NCI-H345 treated with DMSO at 0.1 percent for 48 hours (cell line): ENCODE data around the gene DAG1.
A peak's percentile ranks its signal among the peaks of the same experiment; 100 is the strongest.

Source experiments
- DNase-seq: peaks from one replicate; lab custom pipeline; 2025; ENCODE audit not compliant: unreplicated experiment; lab: John Stamatoyannopoulos, UW

DAG1 gene

DNA sequence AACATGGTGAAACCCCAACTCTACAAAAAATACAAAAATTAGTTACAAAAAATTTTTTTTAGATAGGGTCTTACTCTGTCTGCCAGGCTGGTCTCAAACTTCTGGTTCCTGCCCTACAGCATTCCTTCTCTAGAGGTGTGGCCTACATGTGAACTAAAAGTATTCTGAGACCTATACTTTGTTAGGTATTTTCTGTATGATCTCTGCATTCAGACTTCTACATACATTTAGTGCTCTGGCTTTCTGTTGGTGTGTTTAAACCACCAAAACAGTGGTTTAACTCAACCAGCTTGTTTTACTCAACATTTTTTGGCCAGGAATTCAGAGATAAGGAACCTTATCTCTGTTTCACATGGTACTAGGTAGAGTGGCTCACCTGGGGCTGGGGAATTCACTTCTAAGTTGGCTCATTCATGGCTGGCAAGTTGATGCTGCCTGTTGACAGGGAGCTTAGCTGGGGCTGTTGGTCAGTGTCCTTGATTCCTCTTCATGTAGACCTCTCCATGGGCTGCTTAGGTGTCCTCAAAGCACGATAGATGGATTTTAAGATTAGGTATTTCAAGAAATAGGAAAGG lies 42.8 kb downstream of the DAG1 start:
- DNase-seq = no peak

GRCh38 chr3:49513494-49514124 lies 43.5 kb downstream of the DAG1 start:
- no peak for DNase-seq

DNA sequence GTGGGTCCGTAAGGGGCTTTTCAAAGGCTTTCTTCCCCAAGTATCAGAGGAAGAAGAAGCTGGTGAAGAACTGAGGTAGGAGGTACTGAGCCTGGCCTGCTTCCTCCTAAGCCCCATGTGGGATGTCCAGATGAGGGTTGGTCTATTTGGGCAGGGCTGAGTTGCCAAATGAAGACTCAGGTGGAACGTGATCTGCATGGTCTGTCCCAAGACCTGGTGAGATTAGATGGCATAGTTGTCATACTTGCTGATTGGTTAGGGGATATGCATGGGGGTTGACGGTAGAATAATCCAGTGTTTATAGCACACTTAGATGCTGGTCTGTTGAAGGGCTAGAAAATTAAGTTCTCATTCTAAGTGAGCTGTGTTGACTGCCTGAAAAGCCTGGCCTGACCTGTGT lies 47.9 kb downstream of the DAG1 start:
- DNase-seq = no peak

DNA sequence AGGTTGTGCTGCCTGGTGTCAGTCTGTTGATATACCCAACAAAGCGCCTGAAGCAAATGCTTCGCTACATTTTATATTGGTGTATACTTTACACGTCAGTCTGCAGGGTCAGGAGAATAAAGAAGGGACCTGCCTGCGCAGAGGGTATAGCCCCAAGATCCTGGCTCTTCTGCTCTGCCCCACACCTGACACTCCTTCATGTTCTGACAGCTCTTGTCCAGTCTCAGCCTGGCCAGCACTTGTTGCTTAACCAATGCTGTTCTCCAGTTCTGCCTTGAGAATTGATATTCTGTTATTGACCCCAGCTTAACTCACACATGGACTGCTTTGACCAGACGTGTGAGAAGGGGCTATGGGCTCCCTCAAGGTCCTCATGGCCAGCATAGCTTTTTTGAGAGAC lies 48.4 kb downstream of the DAG1 start:
- no peak for DNase-seq

- no peak for DNase-seq
Observed at GRCh38 chr3:49519296-49519695, 49.2 kb downstream of the DAG1 start.

DNA sequence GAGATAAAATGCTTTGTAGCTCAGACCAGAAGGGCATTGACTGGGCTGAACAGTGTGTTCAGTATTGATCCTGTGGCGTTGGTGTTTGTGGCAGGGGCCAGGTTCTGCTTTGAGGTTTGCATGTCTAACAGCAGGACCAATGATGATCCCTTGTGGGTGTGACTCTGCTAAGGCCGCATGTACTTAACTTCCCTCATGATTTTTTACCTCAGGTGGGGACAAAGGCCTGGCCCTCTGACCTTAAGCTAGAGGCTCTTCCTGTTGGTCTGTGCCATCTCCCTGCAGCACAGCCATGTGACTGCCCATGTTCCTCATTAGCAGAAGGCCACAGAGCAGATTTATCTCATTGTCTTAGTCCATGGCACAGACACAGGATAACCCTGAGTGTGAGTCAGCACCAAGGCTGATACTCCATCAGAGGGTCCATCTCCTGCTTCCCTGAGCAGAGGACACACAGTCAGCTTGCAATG lies 49.9 kb downstream of the DAG1 start:
- DNase-seq = no peak

DNA sequence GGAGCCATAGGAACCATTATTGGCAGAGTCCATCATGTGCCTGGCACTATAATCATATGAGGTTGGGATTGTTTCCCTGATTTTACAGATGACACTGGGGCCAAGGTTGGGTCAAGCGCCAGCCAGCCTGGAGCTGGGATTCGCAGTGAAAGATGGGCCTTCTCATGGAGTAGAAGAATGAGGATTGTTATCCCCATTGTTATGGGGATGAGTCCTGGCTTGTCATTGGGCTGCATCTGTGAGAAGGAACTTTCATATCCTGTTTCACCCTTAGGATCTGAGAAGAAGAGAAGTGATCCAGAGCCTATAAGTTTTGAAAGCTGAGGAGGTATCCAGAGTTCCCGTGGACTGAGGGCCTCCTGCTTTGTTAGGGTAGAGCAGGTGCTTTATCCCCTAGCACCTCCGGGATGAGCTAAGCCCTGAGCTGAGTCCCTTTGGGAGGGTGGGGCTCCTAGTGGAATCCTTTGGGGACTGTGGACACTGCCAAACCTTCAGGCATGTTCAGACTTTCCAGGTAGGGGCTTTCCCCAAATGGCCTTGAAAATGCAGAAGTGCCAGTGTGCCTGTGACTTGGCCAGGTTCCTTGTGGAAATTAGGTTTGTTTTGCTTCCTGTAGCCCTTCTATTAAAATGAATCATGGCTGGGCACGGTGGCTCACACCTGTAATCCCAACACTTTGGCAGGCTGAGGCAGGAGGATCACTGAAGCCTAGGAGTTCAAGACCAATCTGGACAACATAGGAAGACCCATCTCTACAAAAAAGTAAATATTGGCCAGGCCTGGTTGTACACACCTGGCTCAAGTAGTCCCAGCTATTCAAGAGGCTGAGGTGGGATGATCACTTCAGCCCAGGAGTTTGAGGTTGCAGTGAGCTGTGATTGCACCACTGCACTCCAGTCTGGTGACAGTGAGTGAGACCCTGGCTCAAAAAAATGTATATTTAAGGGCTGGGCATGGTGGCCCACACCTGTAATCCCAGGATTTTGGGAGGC lies 54.0 kb downstream of the DAG1 start:
- no peak for DNase-seq

GRCh38 chr3:49529567-49529966 lies 59.5 kb downstream of the DAG1 start:
- DNase-seq = no peak

DNA sequence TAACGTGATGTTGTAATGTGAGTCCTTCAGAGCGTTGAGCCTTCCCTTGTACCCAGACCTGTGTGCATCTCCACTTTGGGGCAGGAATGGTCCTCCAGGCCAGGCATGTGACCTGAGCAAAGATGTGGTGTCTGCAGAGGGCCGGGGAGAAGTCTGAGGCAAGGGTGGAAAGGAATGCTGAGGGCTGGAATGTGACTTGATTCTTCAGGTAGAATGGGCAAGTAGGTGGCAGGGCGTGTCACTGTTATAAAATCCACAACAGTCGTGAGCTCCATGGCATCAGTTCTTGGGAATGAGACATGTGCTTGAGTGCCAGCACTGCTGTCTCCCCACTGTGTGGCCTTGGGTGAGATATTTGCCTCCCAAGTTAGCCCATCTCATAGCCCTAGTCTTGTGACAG lies 60.2 kb downstream of the DAG1 start:
- DNase-seq = no peak

DNA sequence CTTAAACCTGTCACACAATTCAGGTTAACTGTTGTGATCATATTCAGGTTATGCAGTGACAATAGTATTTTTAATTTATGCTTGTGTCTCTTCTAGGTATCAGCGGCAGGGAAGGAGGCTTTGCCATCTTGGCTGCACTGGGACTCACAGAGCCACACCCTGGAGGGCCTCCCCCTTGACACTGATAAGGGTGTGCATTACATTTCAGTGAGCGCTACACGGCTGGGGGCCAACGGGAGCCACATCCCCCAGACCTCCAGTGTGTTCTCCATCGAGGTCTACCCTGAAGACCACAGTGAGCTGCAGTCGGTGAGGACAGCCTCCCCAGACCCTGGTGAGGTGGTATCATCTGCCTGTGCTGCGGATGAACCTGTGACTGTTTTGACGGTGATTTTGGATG lies 60.6 kb downstream of the DAG1 start:
- DNase-seq = no peak

DNA sequence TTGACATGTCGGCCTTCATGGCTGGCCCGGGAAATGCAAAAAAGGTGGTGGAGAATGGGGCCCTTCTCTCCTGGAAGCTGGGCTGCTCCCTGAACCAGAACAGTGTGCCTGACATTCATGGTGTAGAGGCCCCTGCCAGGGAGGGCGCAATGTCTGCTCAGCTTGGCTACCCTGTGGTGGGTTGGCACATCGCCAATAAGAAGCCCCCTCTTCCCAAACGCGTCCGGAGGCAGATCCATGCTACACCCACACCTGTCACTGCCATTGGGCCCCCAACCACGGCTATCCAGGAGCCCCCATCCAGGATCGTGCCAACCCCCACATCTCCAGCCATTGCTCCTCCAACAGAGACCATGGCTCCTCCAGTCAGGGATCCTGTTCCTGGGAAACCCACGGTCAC lies 61.2 kb downstream of the DAG1 start:
- DNase-seq = no peak

DNA sequence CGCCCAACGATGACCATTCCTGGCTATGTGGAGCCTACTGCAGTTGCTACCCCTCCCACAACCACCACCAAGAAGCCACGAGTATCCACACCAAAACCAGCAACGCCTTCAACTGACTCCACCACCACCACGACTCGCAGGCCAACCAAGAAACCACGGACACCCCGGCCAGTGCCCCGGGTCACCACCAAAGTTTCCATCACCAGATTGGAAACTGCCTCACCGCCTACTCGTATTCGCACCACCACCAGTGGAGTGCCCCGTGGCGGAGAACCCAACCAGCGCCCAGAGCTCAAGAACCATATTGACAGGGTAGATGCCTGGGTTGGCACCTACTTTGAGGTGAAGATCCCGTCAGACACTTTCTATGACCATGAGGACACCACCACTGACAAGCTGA lies 61.6 kb downstream of the DAG1 start:
- DNase-seq = no peak

DNA sequence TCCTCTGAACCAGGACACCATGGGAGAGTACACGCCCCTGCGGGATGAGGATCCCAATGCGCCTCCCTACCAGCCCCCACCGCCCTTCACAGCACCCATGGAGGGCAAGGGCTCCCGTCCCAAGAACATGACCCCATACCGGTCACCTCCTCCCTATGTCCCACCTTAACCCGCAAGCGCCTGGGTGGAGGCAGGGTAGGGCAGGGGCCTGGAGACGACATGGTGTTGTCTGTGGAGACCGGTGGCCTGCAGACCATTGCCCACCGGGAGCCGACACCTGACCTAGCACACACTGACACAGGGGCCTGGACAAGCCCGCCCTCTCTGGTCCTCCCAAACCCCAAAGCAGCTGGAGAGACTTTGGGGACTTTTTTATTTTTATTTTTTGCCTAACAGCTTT lies 63.0 kb downstream of the DAG1 start:
- no peak for DNase-seq

DNA sequence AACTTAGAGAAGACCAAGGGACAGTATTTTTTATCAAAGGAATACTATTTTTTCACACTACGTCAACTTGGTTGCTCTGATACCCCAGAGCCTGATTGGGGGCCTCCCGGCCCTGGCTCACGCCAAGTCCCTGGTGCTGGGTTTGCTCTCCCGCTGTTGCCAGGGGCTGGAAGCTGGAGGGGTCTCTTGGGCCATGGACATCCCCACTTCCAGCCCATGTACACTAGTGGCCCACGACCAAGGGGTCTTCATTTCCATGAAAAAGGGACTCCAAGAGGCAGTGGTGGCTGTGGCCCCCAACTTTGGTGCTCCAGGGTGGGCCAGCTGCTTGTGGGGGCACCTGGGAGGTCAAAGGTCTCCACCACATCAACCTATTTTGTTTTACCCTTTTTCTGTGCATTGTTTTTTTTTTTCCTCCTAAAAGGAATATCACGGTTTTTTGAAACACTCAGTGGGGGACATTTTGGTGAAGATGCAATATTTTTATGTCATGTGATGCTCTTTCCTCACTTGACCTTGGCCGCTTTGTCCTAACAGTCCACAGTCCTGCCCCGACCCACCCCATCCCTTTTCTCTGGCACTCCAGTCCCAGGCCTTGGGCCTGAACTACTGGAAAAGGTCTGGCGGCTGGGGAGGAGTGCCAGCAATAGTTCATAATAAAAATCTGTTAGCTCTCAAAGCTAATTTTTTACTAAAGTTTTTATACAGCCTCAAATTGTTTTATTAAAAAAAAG lies 63.9 kb downstream of the DAG1 start:
- no peak for DNase-seq

- no peak for DNase-seq
Observed at GRCh38 chr3:49534581-49535441, 64.7 kb downstream of the DAG1 start.

DNA sequence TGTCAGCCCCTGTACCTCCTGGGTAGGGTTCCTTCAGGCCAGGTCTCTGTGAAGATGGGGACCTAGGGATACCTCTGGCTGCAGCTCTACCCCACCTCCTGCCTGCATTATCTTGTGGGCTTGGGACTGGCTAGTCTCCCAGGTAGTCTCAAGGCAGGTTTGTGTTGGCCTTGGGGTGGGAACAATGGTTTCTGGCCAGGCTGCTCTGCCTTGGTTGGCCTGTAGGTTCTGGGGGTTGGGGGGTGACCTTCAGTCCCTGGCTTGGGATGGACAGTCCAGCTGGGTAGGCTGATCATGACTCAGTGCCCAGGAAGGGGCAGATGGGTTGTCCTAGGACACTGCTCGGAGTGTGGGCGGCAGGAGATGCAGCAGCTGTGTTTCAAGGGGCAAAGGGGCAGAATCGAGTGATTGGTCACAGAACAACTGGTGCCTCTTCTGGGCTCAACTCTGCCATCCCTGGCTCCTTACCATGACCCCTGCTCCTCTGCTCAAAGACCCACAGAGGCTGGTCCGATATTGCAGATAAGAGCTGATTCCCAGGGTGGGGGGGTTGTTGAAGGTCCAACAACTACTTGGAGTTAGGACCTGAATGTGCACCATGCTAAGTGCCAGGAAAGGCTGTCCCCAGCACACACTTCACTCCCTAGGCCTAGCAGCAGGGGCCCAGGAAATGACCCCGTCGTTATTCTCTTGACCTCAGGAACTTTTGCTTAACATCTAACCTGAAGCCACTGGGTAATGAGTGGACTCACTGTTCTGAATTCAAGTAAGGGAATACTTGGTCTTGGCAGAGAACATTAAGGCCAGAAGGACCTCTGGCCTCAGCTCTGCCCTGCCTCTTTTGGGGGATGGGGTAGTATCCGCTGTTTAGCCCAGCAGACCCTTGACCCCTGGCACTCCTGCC lies 66.2 kb downstream of the DAG1 start:
- DNase-seq = no peak

DNA sequence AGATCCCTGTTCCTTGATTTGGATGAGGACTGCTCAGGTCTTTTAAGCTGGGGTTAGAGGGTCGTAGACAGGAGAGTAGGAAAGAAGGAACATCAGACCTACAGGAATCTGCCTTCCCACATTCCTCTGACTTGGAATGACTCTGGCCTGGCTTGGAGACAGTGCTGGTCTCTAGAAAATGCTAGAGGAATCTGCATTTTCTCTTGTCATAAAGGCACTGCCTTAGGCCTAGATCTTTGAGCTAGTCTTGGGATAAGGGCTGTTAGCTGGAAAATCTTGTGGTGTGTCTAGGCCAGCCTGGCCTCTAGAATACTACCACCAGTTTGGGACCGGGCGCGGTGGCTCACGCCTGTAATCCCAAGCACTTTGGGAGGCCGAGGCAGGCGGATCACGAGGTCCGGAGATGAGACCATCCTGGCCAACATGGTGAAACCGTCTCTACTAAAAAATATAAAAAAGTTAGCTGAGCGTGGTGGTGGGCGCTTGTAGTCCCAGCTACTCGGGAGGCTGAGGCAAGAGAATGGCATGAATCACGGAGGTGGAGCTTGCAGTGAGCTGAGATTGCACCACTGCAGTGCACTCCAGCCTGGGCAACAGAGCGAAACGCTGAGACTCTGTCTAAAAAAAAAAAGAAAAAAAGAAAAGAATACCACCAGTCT lies 66.9 kb downstream of the DAG1 start:
- DNase-seq = no peak

- DNase-seq = peak; percentile 67
Observed at GRCh38 chr3:49539659-49540560, 69.8 kb downstream of the DAG1 start.
